ENCODE data around the gene ITFG1.
"Not testable (repeated sequence)": the region's sequence is repeated elsewhere in the genome, so short reads cannot be mapped to it uniquely, and the experiment has no call there.

- TF ChIP-seq EZH2phosphoT487 (IDR thresholded peaks at IDR 0.05; ENCODE audit: borderline replicate concordance); CTCF (conservative IDR thresholded peaks at IDR 0.05; ENCODE audit: low read length): not testable (repeated sequence)
These were observed 20.8 kb downstream of the ITFG1 start for GRCh38 chr16:47440066-47440465.

All from Loucy (cell line).